Keratinocyte (primary cell): ENCODE data around the gene OPTC. TPM values are rescaled to one million over a fixed set of nuclear protein-coding genes. Genes with fewer than 3 reads are reported as not detected.

Experiments used
- DNase-seq: peaks from one replicate; pipeline ENCODE4 v3.0.0-alpha.2; 2011; ENCODE audit warnings: low read depth, missing footprints, low spot score
- FAIRE-seq: peaks from 2 replicates; lab custom pipeline; 2011; peaks lifted over from hg19 to GRCh38; lab: Jason Lieb, UNC
- H2AFZ ChIP-seq: 2 replicates; pipeline ENCODE4 v1.6.0; 2012; ENCODE audit warnings: low read length, control low read depth, inconsistent platforms; ENCODE audit not compliant: control insufficient read depth
- H3K27ac ChIP-seq: 2 replicates; pipeline ENCODE4 v1.5.1; 2011; ENCODE audit warnings: low read length; ENCODE audit not compliant: control insufficient read depth, insufficient read depth
- H3K27me3 ChIP-seq: 3 replicates; pipeline ENCODE4 v1.6.0; 2011; ENCODE audit warnings: low read length; ENCODE audit not compliant: control insufficient read depth, insufficient read depth; ENCODE audit errors: extremely low read depth
- H3K36me3 ChIP-seq, 2 experiments: 2 replicates in 1 of 2; 3 replicates in 1 of 2; pipeline ENCODE4 v1.5.1; 2011; ENCODE audit warnings: low read length in 2 of 2, mild to moderate bottlenecking in 1 of 2; ENCODE audit not compliant: control insufficient read depth in 2 of 2, insufficient read depth in 2 of 2; ENCODE audit errors: extremely low read depth in 1 of 2
- H3K4me1 ChIP-seq: 3 replicates; pipeline ENCODE4 v1.5.1; 2011; ENCODE audit warnings: low read length; ENCODE audit not compliant: control insufficient read depth, insufficient read depth; ENCODE audit errors: extremely low read depth
- H3K4me2 ChIP-seq: 3 replicates; pipeline ENCODE4 v1.6.0; 2011; ENCODE audit warnings: low read depth, low read length; ENCODE audit not compliant: control insufficient read depth, insufficient read depth; ENCODE audit errors: extremely low read depth
- H3K4me3 ChIP-seq, 3 experiments: fragments of 200-600 bp in 1 of 3; sonication (generic) in 1 of 3; 2 replicates in 2 of 3; 3 replicates in 1 of 3; pipeline ENCODE4 v1.5.1; 2011 to 2016; ENCODE audit warnings: low read length in 3 of 3, mild to moderate bottlenecking in 3 of 3, control low read depth in 2 of 3, inconsistent platforms in 1 of 3, low read depth in 1 of 3, mixed read lengths in 1 of 3, mixed run types in 1 of 3, moderate library complexity in 1 of 3; ENCODE audit not compliant: control insufficient read depth in 2 of 3, insufficient read depth in 2 of 3; ENCODE audit errors: extremely low read depth in 1 of 3
- H3K79me2 ChIP-seq: 2 replicates; pipeline ENCODE4 v1.6.0; 2012; ENCODE audit warnings: low read length; ENCODE audit not compliant: control insufficient read depth, insufficient read depth
- H3K9ac ChIP-seq: 3 replicates; pipeline ENCODE4 v1.6.0; 2011; ENCODE audit warnings: low read length; ENCODE audit not compliant: control insufficient read depth, insufficient read depth; ENCODE audit errors: extremely low read depth
- H3K9me1 ChIP-seq: 3 replicates; pipeline ENCODE4 v1.6.0; 2011; ENCODE audit warnings: low read length; ENCODE audit not compliant: control insufficient read depth, insufficient read depth; ENCODE audit errors: extremely low read depth
- H3K9me3 ChIP-seq: 2 replicates; pipeline ENCODE4 v1.5.1; 2012; ENCODE audit warnings: low read depth, low read length; ENCODE audit not compliant: control insufficient read depth
- H4K20me1 ChIP-seq: 3 replicates; pipeline ENCODE4 v1.6.0; 2011; ENCODE audit warnings: low read length; ENCODE audit not compliant: control insufficient read depth, insufficient read depth; ENCODE audit errors: extremely low read depth
- EZH2 ChIP-seq: IDR thresholded peaks from one replicate; pipeline ENCODE4 v1.6.1; 2012; ENCODE audit warnings: inconsistent platforms, mild to moderate bottlenecking, low read length, moderate library complexity
- dilution Hi-C: fragments of 300-500 bp; cut with MboI; formaldehyde crosslinking; loops from one replicate; pipeline ENCODE4 v1.7.0; 2020; ENCODE audit warnings: low sequenced_read_pairs; ENCODE audit not compliant: extremely low pct_ligation_motif_present
- polyA plus RNA-seq, 5 experiments: library from polyadenylated mRNA; depleted of rRNA in 3 of 5; stranded (reverse) in 3 of 5; stranded (forward) in 1 of 5; unstranded in 1 of 5; fragments of >200 nt; gene quantifications; 1 replicate in 1 of 5; 2 replicates in 3 of 5; 3 replicates in 1 of 5; pipeline versions ENCODE4 v1.2.1 to v1.2.3, GENCODE V29; 2011 to 2012; ENCODE audit warnings: missing spikeins in 2 of 5, low read depth in 1 of 5, low replicate concordance in 1 of 5
- TF ChIP-seq, protein P1 (sequence below), 3 experiments: IDR thresholded peaks in 1 of 3; conservative IDR thresholded peaks in 1 of 3; optimal IDR thresholded peaks in 1 of 3; 2 replicates in 2 of 3; 3 replicates in 1 of 3; pipeline versions ENCODE3 to v1.5.1; 2011; ENCODE audit warnings: low read length in 3 of 3, mild to moderate bottlenecking in 3 of 3, moderate library complexity in 2 of 3, control low read depth in 1 of 3, inconsistent platforms in 1 of 3; ENCODE audit not compliant: insufficient read depth in 2 of 3; ENCODE audit errors: extremely low read depth in 1 of 3

OPTC gene
- polyA plus RNA-seq, 1 donor (not counting 4 experiments of a cell fraction or from before 2014, with no cell fraction given) = not detected

DNA sequence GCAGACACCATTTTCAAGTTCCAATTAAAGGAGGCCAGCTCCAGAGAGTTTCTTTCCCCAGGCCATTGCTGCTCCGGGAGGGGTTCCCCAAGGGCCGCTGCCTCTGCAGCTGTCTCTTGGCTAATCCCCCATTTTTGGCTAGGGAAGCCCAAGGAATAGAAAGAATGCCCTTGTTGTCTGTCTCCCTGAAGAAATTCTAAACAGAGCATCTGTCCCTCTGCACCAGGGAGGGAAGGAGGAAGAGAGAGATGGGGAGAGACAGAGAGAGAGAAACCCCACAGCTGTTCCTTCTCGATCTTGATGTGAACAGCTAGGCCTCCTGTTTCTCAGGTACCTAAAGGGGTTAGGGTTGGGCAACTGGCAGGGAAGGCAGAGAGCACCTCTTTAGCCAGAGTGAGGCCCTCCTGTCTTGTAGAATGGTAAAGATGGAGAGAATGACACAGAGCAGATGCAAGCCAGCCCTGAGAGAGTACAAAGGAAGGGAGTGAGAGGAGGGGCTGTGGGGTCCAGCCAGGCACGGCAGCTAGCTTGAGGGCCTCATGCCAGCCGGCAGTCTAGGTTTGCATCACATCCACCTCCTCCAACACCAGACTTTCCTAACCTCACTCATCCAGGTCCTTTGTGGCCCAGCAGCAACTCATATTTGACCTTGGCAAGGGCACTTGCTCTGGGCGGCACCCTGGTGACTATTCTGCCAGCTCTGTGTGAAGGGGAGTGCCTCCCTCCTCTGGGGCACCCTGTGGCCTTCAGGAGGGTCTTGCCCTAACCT is 13.1 kb downstream of the OPTC start:
- no peak overlapping the region for H3K4me3 ChIP-seq
- H3K9me3 ChIP-seq = no peaks in the 10 kb centered on the region
- DNase-seq = no peak
- TF ChIP-seq EZH2 = no peak
- TF ChIP-seq, protein P1, sequence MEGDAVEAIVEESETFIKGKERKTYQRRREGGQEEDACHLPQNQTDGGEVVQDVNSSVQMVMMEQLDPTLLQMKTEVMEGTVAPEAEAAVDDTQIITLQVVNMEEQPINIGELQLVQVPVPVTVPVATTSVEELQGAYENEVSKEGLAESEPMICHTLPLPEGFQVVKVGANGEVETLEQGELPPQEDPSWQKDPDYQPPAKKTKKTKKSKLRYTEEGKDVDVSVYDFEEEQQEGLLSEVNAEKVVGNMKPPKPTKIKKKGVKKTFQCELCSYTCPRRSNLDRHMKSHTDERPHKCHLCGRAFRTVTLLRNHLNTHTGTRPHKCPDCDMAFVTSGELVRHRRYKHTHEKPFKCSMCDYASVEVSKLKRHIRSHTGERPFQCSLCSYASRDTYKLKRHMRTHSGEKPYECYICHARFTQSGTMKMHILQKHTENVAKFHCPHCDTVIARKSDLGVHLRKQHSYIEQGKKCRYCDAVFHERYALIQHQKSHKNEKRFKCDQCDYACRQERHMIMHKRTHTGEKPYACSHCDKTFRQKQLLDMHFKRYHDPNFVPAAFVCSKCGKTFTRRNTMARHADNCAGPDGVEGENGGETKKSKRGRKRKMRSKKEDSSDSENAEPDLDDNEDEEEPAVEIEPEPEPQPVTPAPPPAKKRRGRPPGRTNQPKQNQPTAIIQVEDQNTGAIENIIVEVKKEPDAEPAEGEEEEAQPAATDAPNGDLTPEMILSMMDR (optimal IDR thresholded peaks at IDR 0.05 in 1 of 3, IDR thresholded peaks at IDR 0.05 in 1 of 3, conservative IDR thresholded peaks at IDR 0.05 in 1 of 3; ENCODE audit: extremely low read depth in 1 of 3, insufficient read depth in 2 of 3, low read length in 3 of 3) = no peak
- no peaks in the 10 kb centered on the region for H3K36me3 ChIP-seq
- FAIRE-seq = no peak
- H3K9me1 ChIP-seq = no peaks in the 10 kb centered on the region
- H3K79me2 ChIP-seq = no peaks in the 10 kb centered on the region
- H2AFZ ChIP-seq = no peak overlapping the region
- peaks cover 4% of the 10 kb centered on the region for H3K4me1 ChIP-seq
- H4K20me1 ChIP-seq = no peaks in the 10 kb centered on the region
- H3K27ac ChIP-seq = no peak overlapping the region
- H3K9ac ChIP-seq = no peak overlapping the region
- dilution Hi-C loops = no loop called here
- H3K27me3 ChIP-seq = no peaks in the 10 kb centered on the region
- no peak overlapping the region for H3K4me2 ChIP-seq

DNA sequence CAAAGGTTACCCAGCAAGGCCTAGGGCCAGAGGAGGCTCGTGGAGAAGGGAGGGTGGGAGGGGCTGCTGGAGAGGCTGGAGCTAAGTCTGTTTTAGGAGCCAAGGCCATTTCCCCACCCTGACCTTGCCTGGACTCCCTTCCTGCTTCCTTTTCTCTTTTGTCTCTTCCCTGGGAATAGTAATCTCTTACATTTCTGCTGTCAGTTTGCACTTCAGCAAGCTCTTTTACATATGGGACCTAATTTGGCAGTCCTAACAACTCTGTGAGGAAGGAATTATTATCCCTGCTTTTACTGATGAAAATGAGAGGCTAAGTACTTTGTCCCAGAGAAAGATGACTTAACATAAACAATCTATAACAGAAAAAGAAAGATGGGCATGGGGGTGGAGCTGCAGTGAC is 13.8 kb downstream of the OPTC start:
- Histone ChIP-seq H4K20me1 (no peaks in the 10 kb centered on the region), H3K79me2 (no peaks in the 10 kb centered on the region), H3K4me3 (no peak overlapping the region), H3K4me2 (no peak overlapping the region), H3K4me1 (peaks cover 11% of the 10 kb centered on the region), H3K27ac (no peak overlapping the region), H3K9me1 (no peaks in the 10 kb centered on the region), H3K9me3 (no peaks in the 10 kb centered on the region), H3K9ac (no peak overlapping the region), H2AFZ (no peak overlapping the region), H3K27me3 (no peaks in the 10 kb centered on the region), H3K36me3 (no peaks in the 10 kb centered on the region)
- dilution Hi-C loops = no loop called here
- no peak for DNase-seq
- no peak for TF ChIP-seq EZH2
- TF ChIP-seq, protein P1 (optimal IDR thresholded peaks at IDR 0.05 in 1 of 3, IDR thresholded peaks at IDR 0.05 in 1 of 3, conservative IDR thresholded peaks at IDR 0.05 in 1 of 3; ENCODE audit: extremely low read depth in 1 of 3, insufficient read depth in 2 of 3, low read length in 3 of 3) = no peak
- no peak for FAIRE-seq
